Stimulated activated CD4-positive, alpha-beta T cell treated with anti-CD3 and anti-CD28 coated beads, Interleukin-1b, Interleukin-23, amount 100 ng/mL, for 4 hours (primary cell): ENCODE data around the gene ARL4A.

Experiments
- DNase-seq, 2 donors: peaks; one replicate each; pipeline ENCODE4 v3.0.0-alpha.2; 2020; ENCODE audit warnings: low read depth in 2 of 2

The ARL4A gene

GRCh38 chr7:12701433-12701832 is 14.0 kb downstream of the ARL4A start:
- DNase-seq = no peak

- no peak for DNase-seq
Observed at GRCh38 chr7:12703881-12704280, 16.4 kb downstream of the ARL4A start.

- no peak for DNase-seq
Observed at GRCh38 chr7:12705878-12706277, 18.4 kb downstream of the ARL4A start.

- DNase-seq = no peak
Observed at GRCh38 chr7:12706900-12707536, 19.6 kb downstream of the ARL4A start.

- no peak for DNase-seq
Observed at GRCh38 chr7:12708314-12708713, 20.9 kb downstream of the ARL4A start.

- no peak for DNase-seq
Observed at GRCh38 chr7:12709726-12710502, 22.5 kb downstream of the ARL4A start.

- no peak for DNase-seq
Observed at GRCh38 chr7:12711124-12711523, 23.7 kb downstream of the ARL4A start.

GRCh38 chr7:12712236-12712635 is 24.8 kb downstream of the ARL4A start:
- DNase-seq = no peak

GRCh38 chr7:12713625-12714378 is 26.4 kb downstream of the ARL4A start:
- no peak for DNase-seq

GRCh38 chr7:12714379-12714737 is 26.9 kb downstream of the ARL4A start:
- no peak for DNase-seq

- no peak for DNase-seq
Observed at GRCh38 chr7:12715372-12716133, 28.1 kb downstream of the ARL4A start.

GRCh38 chr7:12716134-12716681 is 28.8 kb downstream of the ARL4A start:
- no peak for DNase-seq

GRCh38 chr7:12716722-12717121 is 29.3 kb downstream of the ARL4A start:
- no peak for DNase-seq

- DNase-seq = no peak
Observed at GRCh38 chr7:12719141-12719919, 31.9 kb downstream of the ARL4A start.

GRCh38 chr7:12719981-12720865 is 32.8 kb downstream of the ARL4A start:
- no peak for DNase-seq

- no peak for DNase-seq
Observed at GRCh38 chr7:12721286-12721830, 33.9 kb downstream of the ARL4A start.

- DNase-seq = no peak
Observed at GRCh38 chr7:12722136-12722535, 34.7 kb downstream of the ARL4A start.

GRCh38 chr7:12722636-12723605 is 35.5 kb downstream of the ARL4A start:
- no peak for DNase-seq
